ENCODE data around the gene MEOX1. TPM values are rescaled to one million over a fixed set of nuclear protein-coding genes. Genes with fewer than 3 reads are reported as not detected.

Gene MEOX1
- total and polyA plus RNA-seq, 2 of the 13 experiments (the other 11 are each of a cell fraction or from before 2014, with no cell fraction given), result not detected

DNA sequence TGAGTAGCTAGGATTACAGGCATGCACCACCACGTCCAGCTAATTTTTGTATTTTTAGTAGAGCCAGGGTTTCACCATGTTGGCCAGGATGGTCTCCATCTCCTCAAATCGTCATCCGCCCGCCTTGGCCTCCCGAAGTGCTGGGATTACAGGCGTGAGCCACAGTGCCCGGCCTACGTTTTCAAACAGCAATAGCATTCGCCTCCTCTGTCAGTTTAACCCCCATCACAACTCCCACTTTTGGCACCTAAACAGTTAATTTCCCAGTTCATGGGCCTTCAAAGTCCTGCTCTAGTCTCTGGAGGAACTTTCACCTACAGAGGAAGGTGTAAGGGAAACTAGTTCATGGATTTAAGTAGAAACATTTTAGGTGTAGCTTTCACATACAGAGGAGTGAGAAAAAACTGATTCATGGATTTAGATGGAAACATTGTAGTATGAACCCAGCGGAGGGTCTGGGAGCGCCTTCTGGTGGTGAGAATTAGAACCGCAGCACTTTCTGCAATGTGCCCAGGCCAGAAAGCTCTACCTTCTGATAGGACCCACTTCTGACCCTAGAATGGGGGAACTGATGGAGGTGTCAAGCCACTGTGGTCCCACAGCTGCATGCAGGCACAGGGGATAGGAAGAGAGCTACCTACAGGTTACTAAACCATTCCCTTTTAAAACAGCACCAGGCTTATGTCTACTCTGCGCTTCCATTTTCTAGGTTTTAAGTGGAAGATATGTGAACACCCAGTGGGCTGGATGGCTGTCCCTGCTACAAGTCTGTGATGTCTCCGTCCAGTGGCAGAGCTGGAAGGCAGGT lies 12.0 kb upstream of the MEOX1 start (continued):
- TF ChIP-seq, protein P1, sequence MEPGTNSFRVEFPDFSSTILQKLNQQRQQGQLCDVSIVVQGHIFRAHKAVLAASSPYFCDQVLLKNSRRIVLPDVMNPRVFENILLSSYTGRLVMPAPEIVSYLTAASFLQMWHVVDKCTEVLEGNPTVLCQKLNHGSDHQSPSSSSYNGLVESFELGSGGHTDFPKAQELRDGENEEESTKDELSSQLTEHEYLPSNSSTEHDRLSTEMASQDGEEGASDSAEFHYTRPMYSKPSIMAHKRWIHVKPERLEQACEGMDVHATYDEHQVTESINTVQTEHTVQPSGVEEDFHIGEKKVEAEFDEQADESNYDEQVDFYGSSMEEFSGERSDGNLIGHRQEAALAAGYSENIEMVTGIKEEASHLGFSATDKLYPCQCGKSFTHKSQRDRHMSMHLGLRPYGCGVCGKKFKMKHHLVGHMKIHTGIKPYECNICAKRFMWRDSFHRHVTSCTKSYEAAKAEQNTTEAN (CRISPR knock-in tag; conservative IDR thresholded peaks at IDR 0.05), result no peak
- TF ChIP-seq ZNF136 (CRISPR knock-in tag; IDR thresholded peaks at IDR 0.05; ENCODE audit: low read depth) (no peak), AHR (CRISPR knock-in tag; IDR thresholded peaks at IDR 0.05) (0 out of 2 replicates have a peak, but pooled peaks have one; percentile 59), ETV5 (CRISPR knock-in tag; IDR thresholded peaks at IDR 0.05; ENCODE audit: borderline replicate concordance) (peak; percentile 15; the same call in 1 of the 2 replicates), ZNF619 (CRISPR knock-in tag; IDR thresholded peaks at IDR 0.05) (no peak), MAFF (IDR thresholded peaks at IDR 0.05; ENCODE audit: low read depth, low read length) (no peak), ATF7-NPFF (CRISPR knock-in tag; IDR thresholded peaks at IDR 0.05; ENCODE audit: low read depth) (no peak), NFKBIZ (CRISPR knock-in tag; IDR thresholded peaks at IDR 0.05) (0 out of 2 replicates have a peak, but pooled peaks have one; percentile 57), SMARCC2 (IDR thresholded peaks at IDR 0.05) (no peak), ZNF121 (CRISPR knock-in tag; IDR thresholded peaks at IDR 0.05) (no peak), ZFP1 (CRISPR knock-in tag; IDR thresholded peaks at IDR 0.05) (no peak)
- TF ChIP-seq, protein P2, sequence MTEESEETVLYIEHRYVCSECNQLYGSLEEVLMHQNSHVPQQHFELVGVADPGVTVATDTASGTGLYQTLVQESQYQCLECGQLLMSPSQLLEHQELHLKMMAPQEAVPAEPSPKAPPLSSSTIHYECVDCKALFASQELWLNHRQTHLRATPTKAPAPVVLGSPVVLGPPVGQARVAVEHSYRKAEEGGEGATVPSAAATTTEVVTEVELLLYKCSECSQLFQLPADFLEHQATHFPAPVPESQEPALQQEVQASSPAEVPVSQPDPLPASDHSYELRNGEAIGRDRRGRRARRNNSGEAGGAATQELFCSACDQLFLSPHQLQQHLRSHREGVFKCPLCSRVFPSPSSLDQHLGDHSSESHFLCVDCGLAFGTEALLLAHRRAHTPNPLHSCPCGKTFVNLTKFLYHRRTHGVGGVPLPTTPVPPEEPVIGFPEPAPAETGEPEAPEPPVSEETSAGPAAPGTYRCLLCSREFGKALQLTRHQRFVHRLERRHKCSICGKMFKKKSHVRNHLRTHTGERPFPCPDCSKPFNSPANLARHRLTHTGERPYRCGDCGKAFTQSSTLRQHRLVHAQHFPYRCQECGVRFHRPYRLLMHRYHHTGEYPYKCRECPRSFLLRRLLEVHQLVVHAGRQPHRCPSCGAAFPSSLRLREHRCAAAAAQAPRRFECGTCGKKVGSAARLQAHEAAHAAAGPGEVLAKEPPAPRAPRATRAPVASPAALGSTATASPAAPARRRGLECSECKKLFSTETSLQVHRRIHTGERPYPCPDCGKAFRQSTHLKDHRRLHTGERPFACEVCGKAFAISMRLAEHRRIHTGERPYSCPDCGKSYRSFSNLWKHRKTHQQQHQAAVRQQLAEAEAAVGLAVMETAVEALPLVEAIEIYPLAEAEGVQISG (CRISPR knock-in tag; IDR thresholded peaks at IDR 0.05), result peak; percentile 14; the same call in 1 of the 2 replicates
- TF ChIP-seq, protein P3, sequence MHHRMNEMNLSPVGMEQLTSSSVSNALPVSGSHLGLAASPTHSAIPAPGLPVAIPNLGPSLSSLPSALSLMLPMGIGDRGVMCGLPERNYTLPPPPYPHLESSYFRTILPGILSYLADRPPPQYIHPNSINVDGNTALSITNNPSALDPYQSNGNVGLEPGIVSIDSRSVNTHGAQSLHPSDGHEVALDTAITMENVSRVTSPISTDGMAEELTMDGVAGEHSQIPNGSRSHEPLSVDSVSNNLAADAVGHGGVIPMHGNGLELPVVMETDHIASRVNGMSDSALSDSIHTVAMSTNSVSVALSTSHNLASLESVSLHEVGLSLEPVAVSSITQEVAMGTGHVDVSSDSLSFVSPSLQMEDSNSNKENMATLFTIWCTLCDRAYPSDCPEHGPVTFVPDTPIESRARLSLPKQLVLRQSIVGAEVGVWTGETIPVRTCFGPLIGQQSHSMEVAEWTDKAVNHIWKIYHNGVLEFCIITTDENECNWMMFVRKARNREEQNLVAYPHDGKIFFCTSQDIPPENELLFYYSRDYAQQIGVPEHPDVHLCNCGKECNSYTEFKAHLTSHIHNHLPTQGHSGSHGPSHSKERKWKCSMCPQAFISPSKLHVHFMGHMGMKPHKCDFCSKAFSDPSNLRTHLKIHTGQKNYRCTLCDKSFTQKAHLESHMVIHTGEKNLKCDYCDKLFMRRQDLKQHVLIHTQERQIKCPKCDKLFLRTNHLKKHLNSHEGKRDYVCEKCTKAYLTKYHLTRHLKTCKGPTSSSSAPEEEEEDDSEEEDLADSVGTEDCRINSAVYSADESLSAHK (CRISPR knock-in tag; IDR thresholded peaks at IDR 0.05; ENCODE audit: borderline replicate concordance), result no peak
- TF ChIP-seq, protein P4, sequence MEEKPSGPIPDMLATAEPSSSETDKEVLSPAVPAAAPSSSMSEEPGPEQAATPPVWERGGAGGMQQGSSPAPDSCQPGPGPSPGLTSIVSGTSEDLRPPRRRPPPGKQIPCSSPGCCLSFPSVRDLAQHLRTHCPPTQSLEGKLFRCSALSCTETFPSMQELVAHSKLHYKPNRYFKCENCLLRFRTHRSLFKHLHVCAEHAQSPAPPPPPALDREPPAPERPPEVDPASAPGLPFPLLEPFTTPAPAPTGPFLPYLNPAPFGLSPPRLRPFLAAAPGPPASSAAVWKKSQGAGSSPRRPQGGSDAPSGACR (CRISPR knock-in tag; IDR thresholded peaks at IDR 0.05), result no peak
- TF ChIP-seq, protein P5, sequence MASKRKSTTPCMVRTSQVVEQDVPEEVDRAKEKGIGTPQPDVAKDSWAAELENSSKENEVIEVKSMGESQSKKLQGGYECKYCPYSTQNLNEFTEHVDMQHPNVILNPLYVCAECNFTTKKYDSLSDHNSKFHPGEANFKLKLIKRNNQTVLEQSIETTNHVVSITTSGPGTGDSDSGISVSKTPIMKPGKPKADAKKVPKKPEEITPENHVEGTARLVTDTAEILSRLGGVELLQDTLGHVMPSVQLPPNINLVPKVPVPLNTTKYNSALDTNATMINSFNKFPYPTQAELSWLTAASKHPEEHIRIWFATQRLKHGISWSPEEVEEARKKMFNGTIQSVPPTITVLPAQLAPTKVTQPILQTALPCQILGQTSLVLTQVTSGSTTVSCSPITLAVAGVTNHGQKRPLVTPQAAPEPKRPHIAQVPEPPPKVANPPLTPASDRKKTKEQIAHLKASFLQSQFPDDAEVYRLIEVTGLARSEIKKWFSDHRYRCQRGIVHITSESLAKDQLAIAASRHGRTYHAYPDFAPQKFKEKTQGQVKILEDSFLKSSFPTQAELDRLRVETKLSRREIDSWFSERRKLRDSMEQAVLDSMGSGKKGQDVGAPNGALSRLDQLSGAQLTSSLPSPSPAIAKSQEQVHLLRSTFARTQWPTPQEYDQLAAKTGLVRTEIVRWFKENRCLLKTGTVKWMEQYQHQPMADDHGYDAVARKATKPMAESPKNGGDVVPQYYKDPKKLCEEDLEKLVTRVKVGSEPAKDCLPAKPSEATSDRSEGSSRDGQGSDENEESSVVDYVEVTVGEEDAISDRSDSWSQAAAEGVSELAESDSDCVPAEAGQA (IDR thresholded peaks at IDR 0.05; ENCODE audit: low read depth), result no peak
- TF ChIP-seq, protein P5 (CRISPR knock-in tag; IDR thresholded peaks at IDR 0.05; ENCODE audit: borderline replicate concordance), result no peak
